GF-D8 (cell line): ENCODE data around the gene CTCF.

Experiments used
- DNase-seq: peaks from one replicate; lab custom pipeline; 2025; lab: John Stamatoyannopoulos, UW

CTCF gene

GRCh38 chr16:67605641-67606040, 43.3 kb downstream of the CTCF start:
- no peak for DNase-seq

DNA sequence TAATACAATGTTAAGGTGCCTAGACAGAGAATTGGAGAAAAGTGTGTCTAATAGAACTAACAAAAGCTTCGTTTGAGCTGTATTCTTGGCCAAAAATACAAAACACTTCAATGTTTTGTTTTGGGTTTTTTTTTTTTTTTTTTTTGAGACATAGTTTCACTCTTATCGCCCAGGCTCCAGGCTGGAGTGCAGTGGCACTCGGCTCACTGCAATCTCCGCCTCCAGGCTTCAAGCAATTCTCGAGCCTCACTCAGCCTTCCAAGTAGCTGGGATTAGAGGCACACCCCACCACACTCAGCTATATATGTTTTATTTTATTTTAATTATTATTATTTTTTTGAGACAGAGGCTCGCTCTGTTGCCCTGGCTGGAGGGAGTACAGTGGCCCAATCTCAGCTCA, 44.3 kb downstream of the CTCF start:
- no peak for DNase-seq

- DNase-seq = no peak
These were observed 46.0 kb downstream of the CTCF start for GRCh38 chr16:67608364-67608763.

DNA sequence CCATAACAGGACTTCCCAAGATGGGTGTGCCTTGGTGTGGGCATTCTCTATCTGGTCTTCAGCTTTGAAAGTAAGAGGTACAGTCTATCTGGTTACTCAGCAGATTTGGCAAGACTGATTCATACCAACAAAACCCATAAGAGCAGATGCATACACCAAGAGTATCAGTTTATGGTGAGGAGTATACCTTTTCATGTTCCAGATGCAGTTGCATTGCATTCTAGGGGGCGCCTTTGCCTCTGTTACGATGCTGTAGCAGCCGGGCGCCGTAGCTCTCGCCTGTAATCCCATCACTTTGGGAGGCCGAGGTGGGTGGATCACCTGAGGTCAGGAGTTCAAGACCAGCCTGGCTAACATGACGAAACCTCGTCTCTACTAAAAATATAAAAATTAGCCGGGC, 51.5 kb downstream of the CTCF start:
- no peak for DNase-seq

DNA sequence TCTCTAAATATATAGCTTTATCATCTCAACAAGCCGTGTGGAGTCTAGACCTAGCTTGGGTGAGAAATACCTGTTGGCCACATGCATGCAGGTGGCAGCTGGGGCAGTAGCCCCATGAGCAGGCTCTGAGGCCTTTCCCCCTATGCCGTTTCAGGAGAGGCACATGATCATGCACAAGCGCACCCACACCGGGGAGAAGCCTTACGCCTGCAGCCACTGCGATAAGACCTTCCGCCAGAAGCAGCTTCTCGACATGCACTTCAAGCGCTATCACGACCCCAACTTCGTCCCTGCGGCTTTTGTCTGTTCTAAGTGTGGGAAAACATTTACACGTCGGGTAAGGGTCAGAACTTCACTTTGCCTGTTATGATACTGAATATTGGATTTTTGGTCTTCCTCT, 65.9 kb downstream of the CTCF start:
- no peak for DNase-seq

GRCh38 chr16:67632415-67633172, 70.3 kb downstream of the CTCF start:
- no peak for DNase-seq

DNA sequence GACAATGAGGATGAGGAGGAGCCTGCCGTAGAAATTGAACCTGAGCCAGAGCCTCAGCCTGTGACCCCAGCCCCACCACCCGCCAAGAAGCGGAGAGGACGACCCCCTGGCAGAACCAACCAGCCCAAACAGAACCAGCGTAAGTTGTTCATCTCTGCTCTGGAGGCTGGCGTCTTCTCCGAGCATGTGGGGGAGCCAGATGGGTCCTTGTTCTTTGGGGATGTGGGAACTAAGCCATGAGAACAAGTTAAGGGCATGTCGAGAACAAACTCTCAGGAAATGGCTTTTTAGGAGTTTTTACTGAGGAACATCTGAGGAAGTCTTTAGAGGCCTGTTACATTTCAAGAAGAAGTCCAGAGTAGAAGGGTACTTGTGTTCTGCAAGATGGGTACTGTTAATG, 74.4 kb downstream of the CTCF start:
- DNase-seq = no peak

DNA sequence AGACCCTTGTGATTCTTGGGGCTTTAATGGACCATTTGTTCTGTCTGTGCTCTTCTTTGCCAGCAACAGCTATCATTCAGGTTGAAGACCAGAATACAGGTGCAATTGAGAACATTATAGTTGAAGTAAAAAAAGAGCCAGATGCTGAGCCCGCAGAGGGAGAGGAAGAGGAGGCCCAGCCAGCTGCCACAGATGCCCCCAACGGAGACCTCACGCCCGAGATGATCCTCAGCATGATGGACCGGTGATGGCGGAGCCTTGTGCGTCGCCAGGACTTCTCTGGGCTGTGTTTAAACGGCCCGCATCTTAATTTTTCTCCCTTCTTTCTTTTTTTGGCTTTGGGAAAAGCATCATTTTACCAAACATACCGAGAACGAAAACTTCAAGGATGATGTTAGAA, 75.3 kb downstream of the CTCF start:
- no peak for DNase-seq

GRCh38 chr16:67641779-67642708, 79.7 kb downstream of the CTCF start:
- peak; percentile 56 for DNase-seq

GRCh38 chr16:67644038-67644437, 81.7 kb downstream of the CTCF start:
- no peak for DNase-seq

DNA sequence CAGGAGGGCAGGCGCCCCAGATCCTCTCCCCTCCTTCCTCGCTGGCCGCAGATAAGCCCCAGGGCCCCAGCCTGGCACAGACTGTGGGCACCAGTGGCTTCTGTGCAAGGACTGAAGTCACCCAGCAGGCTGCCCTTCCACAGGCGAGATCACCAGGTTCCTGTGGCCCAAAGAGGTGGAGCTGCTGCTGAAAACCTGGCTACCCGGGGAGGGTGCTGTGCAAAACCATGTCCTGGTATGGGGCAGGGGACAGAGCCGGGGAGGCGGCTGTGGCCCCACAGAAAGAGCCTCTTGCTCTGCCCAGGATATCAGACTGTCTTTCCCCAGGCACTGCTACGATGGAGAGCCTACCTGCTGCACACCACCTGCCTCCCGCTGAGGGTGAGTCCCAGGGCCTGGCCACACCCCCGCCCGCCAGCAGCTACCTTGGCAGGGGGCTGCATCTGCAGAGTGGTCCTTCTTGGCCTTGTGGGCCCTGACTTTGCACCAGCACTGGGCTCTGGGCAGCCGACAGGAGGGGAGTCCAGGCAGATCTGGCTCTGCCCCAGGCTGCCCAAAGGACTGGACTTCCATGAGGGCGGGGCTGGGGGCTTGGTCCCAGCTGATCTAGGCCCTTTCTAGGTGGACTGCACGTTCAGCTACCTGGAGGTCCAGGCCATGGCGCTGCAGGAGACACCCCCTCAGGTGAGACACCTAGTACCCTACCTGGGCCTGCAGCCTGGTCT, 83.2 kb downstream of the CTCF start:
- no peak for DNase-seq

DNA sequence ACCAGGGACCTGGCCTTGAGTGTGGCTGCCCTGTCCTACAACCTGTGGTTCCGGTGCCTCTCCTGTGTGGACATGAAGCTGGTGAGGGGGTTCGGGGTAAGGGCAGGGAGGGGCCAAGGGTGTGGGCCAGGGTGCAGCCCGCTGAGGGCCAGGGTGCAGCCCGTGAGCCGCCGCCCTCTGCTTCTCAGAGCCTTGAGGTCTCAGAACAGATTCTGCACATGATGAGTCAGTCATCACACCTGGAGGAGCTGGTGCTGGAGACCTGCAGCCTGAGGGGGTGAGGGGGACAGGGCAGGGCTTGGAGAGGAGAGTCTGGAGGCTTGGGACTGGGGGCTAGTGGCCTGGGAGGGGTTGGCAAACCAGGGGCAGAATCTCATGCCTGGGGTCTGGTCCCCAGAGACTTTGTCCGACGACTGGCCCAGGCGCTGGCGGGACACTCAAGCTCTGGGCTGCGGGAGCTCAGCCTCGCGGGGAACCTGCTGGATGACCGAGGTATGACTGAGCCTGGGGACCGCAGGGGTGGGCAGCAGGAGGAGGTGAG, 84.9 kb downstream of the CTCF start:
- no peak for DNase-seq

GRCh38 chr16:67647681-67648080, 85.4 kb downstream of the CTCF start:
- no peak for DNase-seq

DNA sequence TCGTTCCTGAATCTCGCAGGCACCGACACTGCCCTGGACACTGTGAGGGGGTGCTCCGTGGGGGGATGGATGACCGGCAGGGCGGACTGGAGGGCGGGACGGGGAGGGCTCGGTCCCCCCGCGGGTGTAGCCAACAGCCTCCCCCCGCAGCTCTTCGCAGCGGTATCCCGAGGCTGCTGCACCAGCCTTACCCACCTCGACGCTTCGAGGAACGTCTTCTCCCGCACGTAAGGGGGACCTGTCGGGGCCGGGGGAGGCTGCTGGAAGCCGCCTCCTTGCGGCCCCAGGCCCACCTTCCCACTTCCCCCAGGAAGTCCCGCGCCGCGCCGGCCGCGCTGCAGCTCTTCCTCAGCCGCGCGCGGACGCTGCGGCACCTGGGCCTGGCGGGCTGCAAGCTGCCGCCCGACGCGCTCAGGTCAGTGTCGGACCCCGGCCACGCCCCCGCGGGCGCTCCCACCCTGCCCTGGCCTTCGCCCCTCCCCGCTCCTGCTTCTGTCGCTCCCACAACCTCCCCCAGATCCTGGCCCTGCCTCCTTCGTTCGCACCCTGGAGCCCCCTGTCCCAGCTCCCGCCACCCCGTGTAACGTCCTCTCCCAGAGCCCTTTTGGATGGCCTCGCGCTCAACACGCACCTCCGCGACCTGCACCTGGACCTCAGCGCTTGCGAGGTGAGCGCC, 85.9 kb downstream of the CTCF start:
- DNase-seq = no peak

GRCh38 chr16:67648764-67649407, 86.6 kb downstream of the CTCF start:
- no peak for DNase-seq

- no peak for DNase-seq
These were observed 87.2 kb downstream of the CTCF start for GRCh38 chr16:67649494-67649931.

DNA sequence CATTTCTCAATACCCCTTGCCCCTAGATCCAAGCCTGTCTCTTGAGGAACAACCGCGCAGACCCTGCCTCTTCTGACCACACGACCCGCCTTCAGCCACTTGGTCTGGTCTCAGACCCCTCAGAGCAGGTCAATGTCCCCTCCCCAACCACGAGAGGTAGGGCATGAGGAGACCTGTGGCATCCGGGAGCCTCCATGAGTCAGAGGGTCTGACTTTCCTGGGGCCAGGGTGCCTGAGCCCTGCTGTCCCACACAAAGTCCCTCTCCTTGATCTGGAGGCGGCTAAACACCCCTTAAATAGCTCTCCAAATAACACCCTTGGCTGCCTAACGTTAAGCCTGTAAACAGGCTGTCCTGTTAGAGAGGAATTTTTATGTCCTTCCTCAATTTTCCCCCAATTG, 87.7 kb downstream of the CTCF start:
- no peak for DNase-seq

- DNase-seq = no peak
These were observed 88.7 kb downstream of the CTCF start for GRCh38 chr16:67651039-67651438.

DNA sequence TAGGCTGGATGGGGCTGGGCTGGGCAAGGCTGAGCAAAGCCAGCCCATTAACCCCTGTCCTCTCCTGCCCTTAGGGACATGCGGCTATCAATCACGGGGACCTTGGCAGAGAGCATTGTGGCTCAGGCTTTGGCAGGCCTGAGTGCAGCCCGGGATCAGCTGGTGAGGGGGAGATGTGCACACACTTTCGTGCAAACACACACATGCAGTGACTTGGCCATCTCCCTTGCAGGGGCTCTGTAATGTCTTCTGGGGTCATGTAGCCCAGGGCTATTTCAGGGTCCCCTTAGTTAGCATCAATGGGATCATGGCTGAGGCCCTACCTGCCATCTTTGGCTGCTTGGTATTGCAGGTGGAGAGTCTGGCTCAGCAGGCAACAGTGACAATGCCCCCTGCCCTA, 89.5 kb downstream of the CTCF start:
- DNase-seq = no peak

DNA sequence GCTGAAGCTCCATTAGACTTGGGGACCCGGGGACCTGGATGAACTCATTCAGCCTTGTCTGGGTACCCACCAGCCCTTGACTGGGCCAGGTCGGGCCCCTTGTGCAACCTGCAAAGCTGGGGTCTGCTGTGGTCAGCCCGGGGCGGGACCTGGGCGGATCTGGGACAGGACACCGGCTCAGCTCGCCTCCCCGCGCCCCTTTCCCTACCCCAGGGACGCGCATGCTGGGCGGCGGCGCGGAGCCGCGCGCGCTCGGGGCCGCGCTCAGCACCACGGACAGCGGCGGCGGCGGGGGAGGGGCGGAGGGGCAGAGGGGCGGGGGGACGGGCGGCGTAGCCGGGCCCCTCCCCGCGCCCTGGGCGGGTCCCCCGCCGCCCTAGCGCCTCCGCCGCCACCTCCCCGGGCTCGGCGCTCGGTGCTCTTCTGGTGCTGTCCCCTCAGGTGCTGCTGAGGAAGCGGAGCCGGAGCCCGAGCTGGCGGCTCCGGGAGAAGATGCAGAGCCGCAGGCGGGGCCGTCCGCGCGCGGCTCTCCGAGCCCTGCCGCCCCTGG, 90.3 kb downstream of the CTCF start:
- no peak for DNase-seq
